GM21381 (cell line): ENCODE measurements around the gene SECISBP2.
"Not testable (repeated sequence)": the region's sequence is repeated elsewhere in the genome, so short reads cannot be mapped to it uniquely, and the experiment has no call there.

Experiments used
- ATAC-seq: cut with Tn5 transposase; IDR thresholded peaks from one replicate; pipeline ENCODE4 v1.9.1; 2021; ENCODE audit warnings: mild to moderate bottlenecking, moderate library complexity; ENCODE audit not compliant: unreplicated experiment

The SECISBP2 gene

DNA sequence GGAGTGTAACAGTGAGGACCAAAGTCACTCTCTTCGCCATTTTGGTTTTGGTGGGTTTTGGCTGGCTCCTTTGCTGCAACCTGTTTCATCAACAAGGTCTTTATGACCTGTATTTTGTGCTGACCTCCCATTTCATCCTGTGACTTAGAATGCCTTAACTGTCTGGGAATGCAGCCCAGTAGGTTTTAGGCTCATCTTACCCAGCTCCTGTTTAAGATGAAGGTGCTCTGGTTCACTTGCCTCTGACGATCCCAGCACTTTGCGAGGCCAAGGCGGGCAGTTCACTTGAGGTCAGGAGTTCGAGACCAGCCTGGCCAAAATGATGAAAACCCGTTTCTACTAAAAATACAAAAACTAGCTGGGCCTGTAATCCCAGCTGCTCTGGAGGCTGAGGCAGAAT, 9.1 kb upstream of the SECISBP2 start:
- no peak for ATAC-seq

DNA sequence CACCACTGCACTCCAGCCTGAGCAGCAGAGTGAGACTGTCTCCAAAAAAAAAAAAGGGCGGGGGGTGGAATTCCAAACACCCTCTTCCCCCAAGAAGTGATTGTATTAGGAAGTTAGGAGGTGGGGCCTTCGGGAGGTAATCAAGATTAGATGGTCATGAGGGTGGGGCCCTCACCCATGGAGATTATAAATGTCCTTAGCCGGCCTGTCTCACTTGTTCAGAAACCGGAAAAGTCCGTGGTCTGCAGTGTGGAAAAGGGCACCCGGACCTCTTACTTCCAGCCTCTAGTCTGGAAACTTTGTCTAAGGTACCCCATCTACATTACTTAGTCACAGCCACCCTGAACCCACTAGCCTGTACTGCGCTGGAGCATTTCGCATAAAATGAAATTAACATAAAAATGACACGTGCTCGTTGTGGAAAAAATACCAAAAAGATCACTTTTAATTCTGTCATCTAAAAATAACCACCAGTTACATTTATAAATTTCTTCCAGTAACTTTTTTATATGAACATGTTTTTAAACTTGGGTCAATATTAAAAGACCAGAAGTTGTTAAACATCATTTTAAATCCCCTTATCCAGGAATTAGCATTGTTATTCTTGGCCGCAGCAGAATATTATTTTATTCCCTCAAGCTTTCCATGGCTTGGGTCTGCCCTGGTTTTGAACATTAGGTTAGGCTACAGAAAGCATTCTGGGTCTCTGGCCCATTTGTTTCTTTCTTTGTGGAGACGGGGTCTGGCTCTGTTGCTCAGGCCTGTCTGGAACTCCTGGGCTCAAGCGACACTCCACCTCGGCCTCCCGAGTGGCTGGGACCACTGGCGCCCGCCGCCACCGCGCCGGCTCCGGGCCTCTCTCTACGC, 8.5 kb upstream of the SECISBP2 start:
- no peak for ATAC-seq

DNA sequence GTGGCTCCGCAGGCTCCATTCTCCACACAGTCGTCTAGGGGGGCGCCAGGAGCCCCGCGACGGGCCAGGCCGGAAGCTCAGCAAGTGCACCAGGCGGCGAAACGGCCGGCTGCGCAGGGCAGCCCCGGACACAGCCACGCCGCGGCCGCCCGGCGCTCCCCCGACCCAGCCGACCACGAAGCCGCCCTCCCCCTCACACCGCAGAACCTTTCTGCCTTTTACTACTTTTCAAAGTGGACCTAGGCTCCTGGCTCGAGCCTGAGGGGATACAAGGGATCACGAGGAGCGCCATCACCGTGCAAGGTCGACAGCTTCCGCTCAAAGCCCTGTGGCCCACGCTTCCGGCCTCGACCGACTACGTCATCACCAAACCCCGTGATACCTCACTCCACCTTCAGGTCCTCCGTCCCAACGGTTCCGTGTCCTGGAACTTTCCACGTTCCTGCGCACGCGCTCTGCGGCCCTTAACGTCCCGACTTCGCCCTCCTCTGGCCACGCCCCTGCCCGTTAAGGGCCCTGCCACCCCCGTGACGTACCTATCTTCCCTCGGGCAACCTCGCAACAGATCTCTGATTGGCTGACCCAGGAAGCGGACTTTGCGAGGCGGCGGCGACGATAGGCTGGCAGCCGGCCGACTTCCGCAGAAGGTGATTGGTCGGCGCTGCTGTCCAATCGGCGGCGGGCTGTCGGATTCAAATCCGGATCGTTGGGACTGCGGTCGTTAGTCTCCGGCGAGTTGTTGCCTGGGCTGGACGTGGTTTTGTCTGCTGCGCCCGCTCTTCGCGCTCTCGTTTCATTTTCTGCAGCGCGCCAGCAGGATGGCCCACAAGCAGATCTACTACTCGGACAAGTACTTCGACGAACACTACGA, 7.6 kb upstream of the SECISBP2 start, which contains the start of gene CKS2:
CKS2 (plus strand) TSS at position 721 of the 871 bp plus-strand sequence; CDS start at position 819, 98 bp downstream.
- ATAC-seq = peak; percentile 90

DNA sequence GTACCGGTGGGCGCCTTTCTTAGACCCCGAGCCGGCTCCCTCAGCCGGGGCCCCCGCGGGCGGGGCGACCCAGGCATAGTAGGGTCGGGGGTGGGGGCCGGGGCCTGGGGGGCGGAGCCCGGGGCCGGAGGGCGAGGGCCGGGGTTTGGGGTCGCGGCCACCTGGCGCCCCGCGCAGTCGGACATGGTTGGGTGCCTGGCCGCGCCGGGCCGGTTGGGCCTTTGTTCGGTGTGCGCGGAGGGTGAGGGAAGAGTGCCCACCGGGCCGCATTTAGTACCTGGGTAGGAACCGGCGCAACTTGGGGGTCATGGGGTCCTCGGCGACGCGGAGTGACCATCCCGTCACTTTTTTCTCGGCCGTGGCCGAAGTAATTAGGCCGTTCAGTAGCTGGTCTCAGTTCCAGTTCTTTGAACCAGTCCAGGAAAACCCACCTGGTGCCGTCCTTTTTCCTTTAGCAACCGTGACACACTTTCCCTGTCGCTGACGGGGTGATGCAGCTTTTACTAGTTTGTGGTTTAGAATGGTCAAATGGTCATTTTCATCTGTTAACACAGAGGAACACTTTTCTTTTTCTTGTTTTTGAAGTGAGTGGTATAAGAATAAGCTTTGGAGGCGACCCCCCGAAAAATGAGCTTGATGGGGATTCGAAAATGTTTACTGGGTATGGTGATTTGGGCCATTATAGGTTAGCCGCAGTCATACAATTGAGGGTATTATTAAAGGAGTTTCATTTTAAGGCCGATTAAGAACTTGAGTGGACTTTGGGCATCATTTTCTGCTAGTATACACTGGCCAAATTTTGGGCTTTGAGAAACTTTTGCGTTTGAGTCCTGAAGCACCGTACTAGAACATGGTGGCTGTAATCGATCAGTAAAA, 6.7 kb upstream of the SECISBP2 start:
- no peak for ATAC-seq

DNA sequence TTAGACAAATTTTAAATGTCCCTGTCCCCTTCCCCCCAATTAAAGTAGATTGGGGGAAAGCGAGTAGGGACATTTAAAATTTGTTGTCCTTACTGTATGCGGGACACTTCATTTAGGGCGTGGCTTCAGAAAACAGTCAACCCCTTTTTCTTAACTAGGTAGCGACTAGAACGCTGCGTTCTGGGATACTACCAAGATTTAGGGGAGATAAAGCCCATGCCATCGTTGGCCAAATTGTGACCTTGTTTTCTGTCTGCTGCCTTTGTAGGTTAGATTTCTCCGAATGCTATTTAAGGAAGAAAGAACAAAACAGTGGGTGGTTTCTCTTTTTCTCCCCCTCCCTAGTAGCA, 6.1 kb upstream of the SECISBP2 start:
- no peak for ATAC-seq

DNA sequence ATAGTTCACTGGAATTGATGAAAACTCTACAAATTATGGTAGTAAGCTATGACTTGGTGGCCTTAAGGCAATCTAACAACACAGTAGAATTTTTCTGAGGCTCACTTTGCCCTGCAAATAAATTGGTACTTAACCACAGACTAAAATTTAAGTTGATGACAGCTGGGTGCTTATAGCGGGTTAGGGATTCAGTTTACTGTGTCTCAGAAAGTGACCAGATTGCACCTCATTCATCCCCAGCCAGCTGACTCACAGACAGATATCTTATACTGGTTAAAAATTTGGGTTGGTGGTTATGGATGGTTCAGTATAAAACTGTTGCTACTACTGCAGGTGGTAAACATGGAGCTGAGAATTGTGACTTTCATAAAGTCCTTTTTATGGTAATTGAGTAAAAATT, 4.5 kb upstream of the SECISBP2 start:
- ATAC-seq = no peak

DNA sequence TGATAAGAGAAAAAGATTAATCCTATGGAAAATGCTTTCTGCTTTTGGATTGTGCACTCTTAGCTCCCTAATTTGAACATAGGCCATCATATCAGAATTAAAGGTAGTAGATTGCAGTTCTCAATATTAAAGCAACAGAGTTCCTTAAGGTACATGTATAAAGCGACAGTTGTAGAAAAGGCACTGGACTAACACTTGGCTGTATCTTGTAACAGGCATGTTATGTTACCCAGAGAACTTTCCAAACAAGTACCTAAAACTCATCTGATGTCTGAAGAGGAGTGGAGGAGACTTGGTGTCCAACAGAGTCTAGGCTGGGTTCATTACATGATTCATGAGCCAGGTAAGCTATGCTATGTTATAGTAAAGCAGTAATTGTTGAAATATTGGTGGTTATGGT, 3.3 kb upstream of the SECISBP2 start:
- no peak for ATAC-seq

DNA sequence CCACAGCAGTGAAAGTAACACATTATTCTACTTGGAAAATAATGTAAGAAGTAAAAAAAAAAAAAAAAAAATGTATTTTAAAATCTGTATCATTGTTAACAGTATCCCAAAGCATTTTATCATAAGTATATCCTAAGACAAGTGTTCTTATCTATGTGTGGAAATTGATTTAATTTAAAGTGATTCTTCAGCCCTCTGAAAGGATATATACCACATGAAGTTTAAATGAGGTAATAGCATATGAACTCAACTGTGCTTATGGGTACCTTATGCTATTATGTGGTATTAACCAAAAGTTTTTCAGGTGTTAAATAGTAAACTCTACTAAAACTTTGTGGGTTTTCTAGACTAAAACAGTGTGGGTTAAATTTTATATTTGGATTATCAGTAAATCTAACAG, 2.8 kb upstream of the SECISBP2 start:
- no peak for ATAC-seq

DNA sequence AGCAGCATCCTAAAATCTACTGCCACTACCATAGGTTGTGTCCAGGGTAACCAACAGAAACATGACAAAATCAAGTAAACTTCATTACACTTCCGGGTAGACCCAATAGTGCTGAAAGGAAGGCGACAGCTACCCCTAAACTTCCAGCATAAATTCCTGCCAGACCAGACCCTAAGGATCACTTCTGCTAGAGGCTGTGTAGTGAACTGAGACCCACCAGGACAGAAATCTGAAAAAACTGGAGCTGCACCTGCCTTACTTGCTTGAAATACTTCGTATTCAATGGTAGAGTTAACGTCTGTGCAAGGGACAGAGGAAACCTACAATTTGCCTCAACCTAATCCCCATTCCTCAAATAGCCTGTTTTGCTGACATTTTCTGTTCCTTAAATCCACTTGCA, 1.0 kb upstream of the SECISBP2 start:
- no peak for ATAC-seq

DNA sequence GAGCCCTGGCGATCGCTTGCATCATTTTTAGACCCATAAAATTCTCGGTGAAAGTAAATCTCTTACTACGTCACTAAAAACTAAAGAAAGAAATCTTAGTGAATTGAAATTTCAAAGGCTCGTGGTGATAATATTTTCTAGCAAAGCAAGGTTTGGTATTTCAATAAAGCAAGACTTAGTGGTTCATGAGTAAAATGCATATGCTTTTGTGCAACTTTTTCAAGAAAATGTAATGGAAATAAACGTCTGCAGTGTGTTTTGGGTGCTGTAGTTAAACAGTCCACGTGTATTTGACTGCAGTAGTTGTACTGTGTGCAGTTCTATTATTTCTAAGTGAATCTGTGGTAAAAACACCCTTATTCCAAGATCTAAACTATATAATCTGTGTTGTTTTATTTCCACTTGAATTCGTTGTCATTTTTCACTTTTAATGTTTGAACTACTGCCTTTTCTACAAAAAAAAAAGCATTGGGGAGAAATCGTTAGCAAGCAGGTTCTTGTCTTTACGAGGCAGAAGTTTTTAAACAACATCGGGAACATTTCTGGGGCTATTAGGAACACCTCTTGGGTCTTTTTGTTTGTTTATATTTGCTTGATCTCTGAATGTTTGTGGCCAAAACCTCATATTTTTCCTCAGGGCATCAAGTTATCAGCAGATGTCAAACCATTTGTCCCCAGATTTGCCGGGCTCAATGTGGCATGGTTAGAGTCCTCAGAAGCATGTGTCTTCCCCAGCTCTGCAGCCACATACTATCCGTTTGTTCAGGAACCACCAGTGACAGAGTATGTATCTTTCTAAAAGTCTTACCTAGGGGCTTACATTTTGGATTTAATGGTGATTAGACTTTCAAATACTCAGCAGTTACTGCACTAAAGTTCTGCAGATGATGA, 960 bp downstream of the SECISBP2 start:
- no peak for ATAC-seq

DNA sequence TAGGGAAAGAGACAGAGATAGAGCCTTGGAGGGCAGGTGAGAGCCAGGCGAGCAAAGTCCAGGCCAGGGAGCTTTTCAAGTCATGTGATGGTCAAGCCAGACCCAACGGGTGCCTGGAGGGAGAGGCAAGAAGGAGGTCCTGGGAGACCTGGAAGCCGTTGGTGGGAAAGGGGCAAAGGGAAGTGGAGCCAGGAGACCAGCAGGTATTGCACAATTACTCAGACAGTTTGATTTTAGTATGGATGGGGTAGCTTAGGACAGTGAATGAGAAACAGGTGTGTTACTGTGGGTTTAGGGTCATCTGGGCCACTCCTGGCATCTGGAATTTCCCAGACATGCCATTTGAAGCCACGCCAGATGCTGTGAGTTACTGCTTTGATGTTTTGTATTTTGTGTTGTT, 5.1 kb downstream of the SECISBP2 start:
- no peak for ATAC-seq

DNA sequence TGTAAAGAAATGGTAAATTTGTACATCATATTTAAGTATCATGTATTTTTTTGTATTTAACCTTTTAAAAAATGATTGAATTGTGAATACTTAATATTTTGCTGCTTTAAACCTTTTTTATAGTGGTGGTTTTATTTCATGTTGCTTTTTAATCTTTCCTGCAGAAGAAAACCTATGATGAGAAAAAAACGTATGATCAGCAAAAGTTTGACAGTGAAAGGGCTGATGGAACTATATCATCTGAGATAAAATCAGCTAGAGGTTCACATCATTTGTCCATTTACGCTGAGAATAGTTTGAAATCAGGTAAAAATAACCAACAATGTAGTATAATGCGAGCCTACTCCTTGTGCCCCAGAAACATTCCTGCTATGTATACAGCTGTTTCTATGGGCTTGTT, 7.4 kb downstream of the SECISBP2 start:
- ATAC-seq = no peak

DNA sequence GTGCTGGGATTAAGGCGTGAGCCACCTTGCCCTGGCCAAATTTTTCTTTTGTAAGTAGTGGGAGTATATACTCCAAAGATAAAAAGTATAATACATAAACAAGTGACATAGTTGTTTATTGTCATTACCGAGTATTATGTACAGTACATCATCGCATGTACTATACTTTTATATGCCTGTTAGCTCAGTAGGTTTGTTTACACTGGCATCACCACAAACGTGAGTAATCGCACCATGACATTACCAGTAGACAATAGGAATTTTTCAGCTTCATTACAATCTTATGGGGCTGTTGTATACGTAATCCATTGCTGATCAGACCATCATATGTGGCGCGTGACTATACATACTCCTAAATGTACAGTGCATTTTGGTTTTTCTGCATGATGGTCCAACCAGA, 9.8 kb downstream of the SECISBP2 start:
- ATAC-seq = no peak

DNA sequence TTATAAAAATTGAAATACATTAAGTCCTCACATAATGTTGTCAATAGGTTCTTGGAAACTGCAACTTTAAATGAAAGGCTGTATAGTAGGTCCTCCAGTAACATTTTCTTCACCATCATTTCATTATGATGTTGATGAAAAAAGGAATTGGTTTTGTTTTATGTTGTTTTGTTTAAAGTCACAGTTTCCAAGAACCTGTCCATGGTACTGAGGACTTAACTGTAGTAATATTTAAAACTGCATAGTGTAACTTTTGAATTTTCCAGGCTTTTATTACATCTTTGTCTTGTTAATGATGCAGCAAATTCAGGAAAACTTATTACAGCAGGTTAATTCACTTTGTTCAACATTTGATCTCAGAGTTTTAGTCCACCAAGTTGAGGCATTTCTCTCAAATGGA, 11.6 kb downstream of the SECISBP2 start:
- ATAC-seq = no peak

DNA sequence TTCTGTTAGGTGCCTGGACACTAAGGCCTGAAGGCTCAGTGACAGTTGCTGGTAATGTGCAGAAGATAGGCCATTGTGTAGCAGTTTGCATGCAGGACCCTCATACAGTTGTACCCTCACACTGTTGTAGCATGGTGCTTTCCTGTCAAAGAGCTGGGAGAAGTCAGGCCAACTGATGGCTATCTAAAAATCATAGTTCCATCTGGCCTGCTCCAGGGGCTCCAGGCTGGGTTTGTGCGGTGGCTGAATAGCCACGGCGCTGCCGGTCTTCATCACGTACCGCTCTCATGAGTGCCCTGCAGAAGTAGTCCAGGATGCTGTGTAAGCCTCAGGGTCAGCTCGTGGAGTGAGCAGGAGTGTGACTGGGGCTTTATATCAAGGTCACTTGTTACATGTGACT, 12.2 kb downstream of the SECISBP2 start:
- no peak for ATAC-seq

DNA sequence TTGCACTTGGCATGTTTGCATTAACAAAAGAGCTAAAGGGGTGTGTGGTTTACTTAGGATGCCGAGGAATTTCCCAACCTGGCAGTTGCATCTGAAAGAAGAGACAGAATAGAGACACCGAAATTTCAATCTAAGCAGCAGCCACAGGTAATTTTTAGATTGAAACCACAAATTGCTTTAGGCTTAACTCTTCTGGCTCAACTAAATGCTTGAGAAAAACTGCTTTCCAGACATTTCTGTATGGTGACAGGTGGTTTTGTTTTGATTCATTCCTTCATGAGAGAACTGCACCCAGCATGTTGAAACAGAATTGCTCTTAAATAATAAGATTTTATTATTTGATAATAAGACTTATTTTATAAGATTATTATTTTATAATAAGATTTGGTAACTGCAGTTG, 21.5 kb downstream of the SECISBP2 start:
- no peak for ATAC-seq

DNA sequence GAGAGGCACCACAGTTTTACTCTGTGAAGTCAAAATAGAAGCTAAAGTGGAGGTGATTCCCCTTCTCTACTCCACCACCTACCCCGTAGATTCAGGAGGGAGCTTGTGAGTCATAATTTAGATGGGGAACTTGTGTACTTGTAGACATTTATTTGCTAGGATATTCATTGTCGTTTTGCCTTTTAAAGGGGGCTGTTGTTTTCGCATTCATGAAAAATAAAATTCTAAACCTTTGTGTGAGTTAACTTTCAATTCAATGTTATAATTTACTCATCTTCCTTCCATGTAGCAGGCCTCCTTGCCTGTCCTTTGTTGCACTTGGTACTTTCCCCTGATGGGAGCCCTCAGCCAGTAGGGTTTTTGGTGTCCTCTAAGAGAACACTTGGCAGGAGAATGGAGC, 22.0 kb downstream of the SECISBP2 start:
- no peak for ATAC-seq

DNA sequence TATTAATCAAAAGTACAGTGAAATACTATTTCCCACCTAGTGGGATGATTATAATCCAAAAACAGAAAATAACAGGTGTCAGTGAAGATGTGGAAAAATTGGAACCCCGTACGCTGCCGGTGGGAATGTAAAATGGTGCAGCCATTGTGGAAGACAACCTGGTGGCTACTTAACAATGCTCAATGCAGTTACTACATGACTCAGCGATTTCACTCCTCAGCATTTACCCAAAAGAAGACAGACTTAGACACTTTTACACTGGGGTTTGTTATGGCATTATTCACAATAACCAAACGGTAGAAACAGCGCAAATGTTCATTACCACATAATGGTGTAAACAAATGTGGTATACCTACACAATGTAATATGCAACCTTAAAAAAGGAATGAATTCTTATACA, 23.9 kb downstream of the SECISBP2 start:
- no peak for ATAC-seq

DNA sequence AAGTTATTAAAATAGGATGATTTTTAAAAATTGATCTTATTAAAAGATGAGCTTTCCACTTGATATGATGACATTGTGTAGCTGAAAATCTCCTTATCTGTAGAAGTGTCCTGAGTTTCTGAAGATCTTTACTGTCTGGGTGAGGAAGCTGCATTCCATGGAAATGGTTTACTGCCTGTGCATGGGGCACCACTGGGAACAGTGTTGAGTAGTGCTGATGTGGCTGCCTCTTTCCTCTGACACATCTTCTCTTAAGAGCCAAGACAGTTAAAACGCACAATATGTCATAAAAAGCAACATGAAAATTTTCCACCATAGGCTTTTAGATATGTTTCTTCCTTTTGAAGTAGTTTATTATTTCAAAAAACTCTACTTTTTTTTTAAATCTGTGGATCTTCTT, 24.6 kb downstream of the SECISBP2 start:
- ATAC-seq = no peak

DNA sequence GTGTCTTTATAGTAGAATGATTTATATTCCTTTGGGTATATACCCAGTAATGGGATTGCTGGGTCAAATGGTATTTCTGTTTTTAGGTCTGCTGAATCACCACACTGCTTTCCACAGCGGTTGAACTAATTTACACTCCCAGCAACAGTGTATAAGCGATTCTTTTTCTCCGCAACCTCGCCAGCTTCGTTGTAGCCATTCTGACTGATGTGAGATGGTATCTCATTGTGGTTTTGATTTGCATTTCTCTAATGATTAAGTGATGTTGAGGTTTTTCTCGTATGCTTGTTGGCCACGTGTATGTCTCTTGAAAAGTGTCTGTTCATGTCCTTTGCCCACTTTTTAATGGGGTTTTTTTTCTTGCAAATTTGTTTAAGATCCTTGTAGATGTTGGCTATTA, 25.5 kb downstream of the SECISBP2 start:
- not testable (repeated sequence) for ATAC-seq
